H1 (cell line): ENCODE data around the gene LINC01488. TPM values are rescaled to one million over a fixed set of nuclear protein-coding genes. Genes with fewer than 3 reads are reported as not detected.

ENCODE experiments used
- CTCF ChIA-PET: fragments of 300-600 bp; sonication (Branson Sonifier 250); formaldehyde crosslinking; loops from one replicate; lab custom pipeline; 2021; ENCODE audit not compliant: partially characterized antibody; lab: Charles Lee
- POLR2A ChIA-PET: fragments of 300-600 bp; sonication (Branson Sonifier 250); formaldehyde crosslinking; loops from one replicate; lab custom pipeline; 2021; ENCODE audit warnings: inconsistent platforms; ENCODE audit not compliant: partially characterized antibody; lab: Charles Lee
- DNase-seq, 2 experiments: peaks; one replicate each; pipeline versions ENCODE4 v3.0.0 to v3.0.0-alpha.2; 2010 to 2022; ENCODE audit warnings: low spot score in 2 of 2, low read depth in 1 of 2, mixed read lengths in 1 of 2
- FAIRE-seq: peaks from 2 replicates; lab custom pipeline; 2011; peaks lifted over from hg19 to GRCh38; lab: Jason Lieb, UNC
- H2AFZ ChIP-seq: 2 replicates; pipeline ENCODE4 v1.8.1; 2012; ENCODE audit warnings: low read length, inconsistent platforms
- H2AK5ac ChIP-seq: 2 replicates; pipeline ENCODE4 v1.6.1; 2013; ENCODE audit warnings: low read depth, low read length
- H2BK120ac ChIP-seq: replicated peaks from 2 replicates; pipeline ENCODE3; 2013; ENCODE audit warnings: low read depth, low read length, inconsistent platforms
- H2BK12ac ChIP-seq: 2 replicates; pipeline ENCODE4 v1.6.1; 2013; ENCODE audit warnings: low read depth, low read length
- H2BK15ac ChIP-seq: 2 replicates; pipeline ENCODE4 v1.6.1; 2013; ENCODE audit warnings: low read length
- H2BK20ac ChIP-seq: 2 replicates; pipeline ENCODE4 v1.6.1; 2013; ENCODE audit warnings: low read length
- H2BK5ac ChIP-seq: 2 replicates; pipeline ENCODE4 v1.6.1; 2013; ENCODE audit warnings: low read depth, low read length
- H3K14ac ChIP-seq: 2 replicates; pipeline ENCODE4 v1.6.1; 2013; ENCODE audit warnings: inconsistent platforms; ENCODE audit not compliant: insufficient read length
- H3K18ac ChIP-seq: 2 replicates; pipeline ENCODE4 v1.6.1; 2013; ENCODE audit warnings: low read length; ENCODE audit errors: extremely low read depth
- H3K23ac ChIP-seq: 2 replicates; pipeline ENCODE4 v1.6.1; 2013; ENCODE audit warnings: inconsistent platforms; ENCODE audit not compliant: insufficient read length
- H3K23me2 ChIP-seq: 2 replicates; pipeline ENCODE4 v1.6.1; 2013; ENCODE audit warnings: low read depth, low read length
- H3K27ac ChIP-seq: 2 replicates; pipeline ENCODE4 v1.6.1; 2011; ENCODE audit warnings: low read depth, low read length, inconsistent platforms
- H3K27me3 ChIP-seq, 4 experiments: replicated peaks in 1 of 4; 1 replicate in 1 of 4; 2 replicates in 3 of 4; pipeline versions ENCODE4 v1.6.1 to v1.8.1; 2011 to 2013; ENCODE audit warnings: low read length in 3 of 4, mild to moderate bottlenecking in 3 of 4, inconsistent platforms in 2 of 4, mixed read lengths in 2 of 4, moderate library complexity in 1 of 4; ENCODE audit not compliant: control insufficient read depth in 3 of 4, insufficient read depth in 3 of 4; ENCODE audit errors: extremely low read depth in 1 of 4
- H3K36me3 ChIP-seq, 4 experiments: 2 replicates each; pipeline versions ENCODE4 v1.6.1 to v1.8.1; 2011 to 2013; ENCODE audit warnings: mild to moderate bottlenecking in 4 of 4, low read length in 3 of 4, moderate library complexity in 2 of 4, control low read depth in 1 of 4, inconsistent platforms in 1 of 4; ENCODE audit not compliant: insufficient read depth in 4 of 4, control insufficient read depth in 2 of 4
- H3K4ac ChIP-seq: replicated peaks from 2 replicates; pipeline ENCODE3; 2013; ENCODE audit warnings: low read length, low read depth, mixed read lengths, inconsistent platforms; ENCODE audit not compliant: insufficient read length
- H3K4me1 ChIP-seq, 4 experiments: replicated peaks in 1 of 4; 1 replicate in 1 of 4; 2 replicates in 3 of 4; pipeline versions ENCODE4 v1.6.1 to v1.8.1; 2011 to 2013; ENCODE audit warnings: low read length in 3 of 4, inconsistent platforms in 2 of 4, mixed read lengths in 1 of 4; ENCODE audit not compliant: insufficient read depth in 4 of 4, control insufficient read depth in 3 of 4
- H3K4me2 ChIP-seq, 2 experiments: 2 replicates each; pipeline versions ENCODE4 v1.6.1 to v1.8.1; 2011 to 2013; ENCODE audit warnings: low read depth in 2 of 2, low read length in 2 of 2, control low read depth in 1 of 2, inconsistent platforms in 1 of 2, mild to moderate bottlenecking in 1 of 2; ENCODE audit not compliant: insufficient read depth in 1 of 2
- H3K4me3 ChIP-seq, 4 experiments: fragments of 200-600, 300-600 bp in 1 of 4; sonication (generic), shearing (Covaris generic), sonication (Bioruptor Twin) in 1 of 4; 2 replicates each; pipeline versions ENCODE4 v1.5.1 to v1.8.1; 2011 to 2016; ENCODE audit warnings: low read length in 4 of 4, low read depth in 3 of 4, control low read depth in 2 of 4, inconsistent platforms in 2 of 4, mild to moderate bottlenecking in 2 of 4, mixed read lengths in 1 of 4, moderate library complexity in 1 of 4; ENCODE audit not compliant: insufficient read depth in 2 of 4; ENCODE audit errors: extremely low read depth in 1 of 4
- H3K56ac ChIP-seq: replicated peaks from 2 replicates; pipeline ENCODE3; 2013; ENCODE audit warnings: low read depth, mild to moderate bottlenecking, mixed read lengths, low read length, inconsistent platforms; ENCODE audit not compliant: insufficient read length
- H3K79me1 ChIP-seq: 2 replicates; pipeline ENCODE4 v1.6.1; 2013; ENCODE audit warnings: low read depth, low read length, control low read depth
- H3K79me2 ChIP-seq, 2 experiments: 2 replicates each; pipeline versions ENCODE4 v1.6.1 to v1.8.1; 2012 to 2013; ENCODE audit warnings: low read length in 2 of 2, mild to moderate bottlenecking in 2 of 2, inconsistent platforms in 1 of 2; ENCODE audit not compliant: insufficient read depth in 2 of 2, control insufficient read depth in 1 of 2
- H3K9ac ChIP-seq, 4 experiments: replicated peaks in 1 of 4; 1 replicate in 1 of 4; 2 replicates in 3 of 4; pipeline versions ENCODE4 v1.6.1 to v1.8.1; 2011 to 2013; ENCODE audit warnings: low read depth in 3 of 4, low read length in 3 of 4, control low read depth in 2 of 4, mild to moderate bottlenecking in 2 of 4, moderate library complexity in 2 of 4, inconsistent platforms in 1 of 4; ENCODE audit errors: extremely low read depth in 1 of 4
- H3K9me3 ChIP-seq, 2 experiments: 2 replicates each; pipeline versions ENCODE4 v1.6.1 to v1.8.1; 2012 to 2013; ENCODE audit warnings: mild to moderate bottlenecking in 2 of 2, moderate library complexity in 2 of 2, control low read depth in 1 of 2, inconsistent platforms in 1 of 2, low read depth in 1 of 2, low read length in 1 of 2, mixed read lengths in 1 of 2; ENCODE audit not compliant: insufficient read depth in 2 of 2
- H4K20me1 ChIP-seq, 2 experiments: replicated peaks in 1 of 2; 2 replicates each; pipeline versions ENCODE3 to v1.8.1; 2011 to 2013; ENCODE audit warnings: inconsistent platforms in 2 of 2, low read length in 2 of 2, mild to moderate bottlenecking in 1 of 2; ENCODE audit not compliant: insufficient read depth in 2 of 2, control insufficient read depth in 1 of 2
- H4K5ac ChIP-seq: 2 replicates; pipeline ENCODE4 v1.6.1; 2013; ENCODE audit warnings: low read length, low read depth, mixed read lengths, inconsistent platforms; ENCODE audit not compliant: insufficient read length
- H4K8ac ChIP-seq: 2 replicates; pipeline ENCODE4 v1.8.0; 2013; ENCODE audit warnings: mild to moderate bottlenecking, moderate library complexity, low read length, inconsistent platforms; ENCODE audit not compliant: insufficient read depth; ENCODE audit errors: extremely low read depth
- H4K91ac ChIP-seq: replicated peaks from 2 replicates; pipeline ENCODE3; 2013; ENCODE audit warnings: low read length, mixed read lengths, inconsistent platforms; ENCODE audit not compliant: insufficient read length
- BACH1 ChIP-seq: IDR thresholded peaks from 2 replicates; pipeline ENCODE4 v1.6.1; 2012; ENCODE audit warnings: low read length, improper control_type of control experiment
- BRCA1 ChIP-seq: IDR thresholded peaks from 2 replicates; pipeline ENCODE4 v1.6.1; 2012; ENCODE audit warnings: low read depth, low read length, improper control_type of control experiment
- CEBPB ChIP-seq: IDR thresholded peaks from 2 replicates; pipeline ENCODE4 v1.6.1; 2012; ENCODE audit warnings: low read depth, low read length
- CHD1 ChIP-seq: IDR thresholded peaks from 2 replicates; pipeline ENCODE4 v1.6.1; 2012; ENCODE audit warnings: low read depth, low read length, improper control_type of control experiment
- EGR1 ChIP-seq: IDR thresholded peaks from 2 replicates; pipeline ENCODE4 v1.6.1; 2011; ENCODE audit warnings: low read depth, low read length, borderline replicate concordance
- JUN ChIP-seq: IDR thresholded peaks from 2 replicates; pipeline ENCODE4 v1.6.1; 2011; ENCODE audit warnings: low read depth, mild to moderate bottlenecking, improper control_type of control experiment, low read length
- KDM4A ChIP-seq: IDR thresholded peaks from one replicate; pipeline ENCODE4 v1.7.1; 2012; ENCODE audit warnings: low read depth, mild to moderate bottlenecking, moderate library complexity, low read length, inconsistent platforms; ENCODE audit not compliant: severe bottlenecking
- NANOG ChIP-seq: IDR thresholded peaks from 2 replicates; pipeline ENCODE4 v1.6.1; 2011; ENCODE audit warnings: low read length, low read depth, mild to moderate bottlenecking, inconsistent platforms; ENCODE audit not compliant: insufficient read depth, poor library complexity, severe bottlenecking
- POLR2AphosphoS5 ChIP-seq: IDR thresholded peaks from 2 replicates; pipeline ENCODE4 v1.6.1; 2011; ENCODE audit warnings: low read depth, low read length
- POU5F1 ChIP-seq: IDR thresholded peaks from 2 replicates; pipeline ENCODE4 v1.6.1; 2011; ENCODE audit warnings: low read depth, mild to moderate bottlenecking, low read length, moderate library complexity
- SIRT6 ChIP-seq: IDR thresholded peaks from one replicate; pipeline ENCODE4 v1.7.1; 2012; ENCODE audit warnings: low read length, inconsistent platforms
- SP1 ChIP-seq: IDR thresholded peaks from 2 replicates; pipeline ENCODE4 v1.6.1; 2011; ENCODE audit warnings: low read depth, low read length
- SP4 ChIP-seq: IDR thresholded peaks from 2 replicates; pipeline ENCODE4 v1.6.1; 2012; ENCODE audit warnings: low read length, inconsistent platforms
- SRF ChIP-seq: IDR thresholded peaks from 2 replicates; pipeline ENCODE4 v1.6.1; 2011; ENCODE audit warnings: mild to moderate bottlenecking, low read depth, low read length, moderate library complexity
- ZNF274 ChIP-seq: IDR thresholded peaks from 2 replicates; pipeline ENCODE4 v1.7.0; 2012; ENCODE audit warnings: low read length, borderline replicate concordance; ENCODE audit errors: extremely low read depth
- WGBS, 2 experiments: shearing (Covaris generic) in 1 of 2; methylation state at CpG; one replicate each; pipeline versions ENCODE4 v1.1.6 to v1.1.7; 2013 to 2015; ENCODE audit warnings: low lambda C conversion rate in 2 of 2, mixed read lengths in 2 of 2, inconsistent platforms in 1 of 2, low coverage in 1 of 2, missing lambda C conversion rate in 1 of 2; ENCODE audit not compliant: insufficient replicate concordance in 2 of 2, insufficient coverage in 1 of 2, insufficient read length in 1 of 2; ENCODE audit errors: extremely low coverage in 1 of 2, missing lambda C conversion rate in 1 of 2; 5-methylcytosine and 5-hydroxymethylcytosine counted together
- polyA plus RNA-seq, 7 experiments: library from polyadenylated mRNA; depleted of rRNA in 3 of 7; stranded (reverse) in 5 of 7; unstranded in 2 of 7; fragments of >200 nt in 5 of 7; fragments of 200-250 nt in 2 of 7; gene quantifications; 1 replicate in 5 of 7; 2 replicates in 1 of 7; 4 replicates in 1 of 7; pipeline versions ENCODE4 v1.2.1 to v1.2.3, GENCODE V29; 2011 to 2013; ENCODE audit warnings: missing spikeins in 2 of 7, mixed read lengths in 2 of 7
- total RNA-seq: library from RNA; stranded (reverse); fragmentation: NEBNext Ultra II Directional; extraction: Animal tissue kit (Norgen Biotek cat#: 25700); gene quantifications from 2 replicates; pipeline ENCODE4 v1.2.1, GENCODE V29; 2021

LINC01488 gene
- total and polyA plus RNA-seq, 2 of the 8 experiments (the other 6 are each of a cell fraction or from before 2014, with no cell fraction given), result not detected

GRCh38 chr11:69535908-69536307 is 54.4 kb downstream of the LINC01488 start:
- Histone ChIP-seq H4K20me1 (no peaks in the 10 kb centered on the region), H4K91ac (no peak overlapping the region), H3K9me3 (no peaks in the 10 kb centered on the region), H3K4me3 (no peak overlapping the region), H4K5ac (no peak overlapping the region), H3K14ac (no peak overlapping the region), H3K79me2 (no peaks in the 10 kb centered on the region), H2BK120ac (no peak overlapping the region), H2AFZ (no peak overlapping the region), H4K8ac (no peak overlapping the region), H3K18ac (no peak overlapping the region), H3K4me2 (no peak overlapping the region), H3K79me1 (no peaks in the 10 kb centered on the region), H3K27ac (no peak overlapping the region), H3K4ac (no peak overlapping the region), H3K27me3 (no peaks in the 10 kb centered on the region), H3K9ac (no peak overlapping the region), H3K23me2 (no peaks in the 10 kb centered on the region; the same call in 1 of the 2 replicates), H3K23ac (no peak overlapping the region), H2BK20ac (no peak overlapping the region), H3K56ac (no peak overlapping the region), H2BK5ac (no peak overlapping the region), H2BK12ac (no peak overlapping the region), H2AK5ac (no peak overlapping the region), H3K36me3 (no peaks in the 10 kb centered on the region), H3K4me1 (peaks cover 0 to 11% (median 3%) of the 10 kb centered on the region in 4 experiments; a peak in 2 of 7 replicates), H2BK15ac (no peak overlapping the region)
- POLR2A ChIA-PET, result interaction anchor here (1.2 kb wide), 1 partner anchor 14 kb away, joined by 4 read pairs; no protein-coding TSS in a partner anchor
- DNase-seq (no peak), FAIRE-seq (no peak)
- WGBS, 2 experiments, result 97% methylated on average over 3 of the region's 7 CpGs; no CpG with 5 or more reads in 1 of the 2 experiments
- CTCF ChIA-PET, result interaction anchor here (1.0 to 1.5 kb wide), 2 partner anchors 70 to 180 kb away, joined by 3 read pairs; no protein-coding TSS in a partner anchor
- TF ChIP-seq SRF (no peak), CHD1 (no peak), KDM4A (no peak), SP4 (no peak), BRCA1 (no peak), NANOG (no peak), ZNF274 (no peak), JUN (no peak), SP1 (no peak), SIRT6 (no peak), POU5F1 (no peak), BACH1 (no peak), POLR2AphosphoS5 (no peak), CEBPB (no peak), EGR1 (no peak)
